ENCODE measurements around the gene EXOC3. TPM values are rescaled to one million over a fixed set of nuclear protein-coding genes. Genes with fewer than 3 reads are reported as not detected.

EXOC3 gene
- total RNA-seq, 1 donor from 2014 or later, result 73.5 TPM

- Mint-ChIP-seq H3K4me1 (no peaks in the 10 kb centered on the region), H3K9me3 (no peaks in the 10 kb centered on the region), H3K4me3 (no peak overlapping the region), H3K27me3 (ENCODE audit: low read depth) (no peaks in the 10 kb centered on the region), H3K27ac (no peak overlapping the region), H3K36me3 (peaks cover 26% of the 10 kb centered on the region)
- DNase-seq (ENCODE audit: low spot score in 2 of 2, unreplicated experiment in 2 of 2), result no peak
- TF ChIP-seq CTCF (IDR thresholded peaks at IDR 0.05; ENCODE audit: unreplicated experiment), result no peak
Measured at GRCh38 chr5:465591-466403, 22.8 kb downstream of the EXOC3 start.

GRCh38 chr5:466661-467310 lies 23.8 kb downstream of the EXOC3 start:
- H3K4me3 Mint-ChIP-seq, result no peak overlapping the region
- H3K36me3 Mint-ChIP-seq, result peaks cover 23% of the 10 kb centered on the region
- H3K27me3 Mint-ChIP-seq (ENCODE audit: low read depth), result no peaks in the 10 kb centered on the region
- no peaks in the 10 kb centered on the region for H3K9me3 Mint-ChIP-seq
- H3K4me1 Mint-ChIP-seq, result peaks cover 8% of the 10 kb centered on the region
- H3K27ac Mint-ChIP-seq, result no peak overlapping the region
- no peak for TF ChIP-seq CTCF (IDR thresholded peaks at IDR 0.05; ENCODE audit: unreplicated experiment)
- DNase-seq (ENCODE audit: low spot score in 2 of 2, unreplicated experiment in 2 of 2), result no peak

- no peak overlapping the region for H3K4me3 Mint-ChIP-seq
- DNase-seq (ENCODE audit: low spot score in 2 of 2, unreplicated experiment in 2 of 2), result no peak
Measured at GRCh38 chr5:468401-468800, 25.4 kb downstream of the EXOC3 start.

GRCh38 chr5:469752-470483 lies 26.9 kb downstream of the EXOC3 start:
- Mint-ChIP-seq H3K4me3 (no peak overlapping the region), H3K36me3 (peaks cover 4% of the 10 kb centered on the region), H3K9me3 (no peaks in the 10 kb centered on the region), H3K27ac (no peak overlapping the region), H3K27me3 (ENCODE audit: low read depth) (peaks cover 7% of the 10 kb centered on the region), H3K4me1 (peaks cover 14% of the 10 kb centered on the region)
- no peak for TF ChIP-seq CTCF (IDR thresholded peaks at IDR 0.05; ENCODE audit: unreplicated experiment)
- DNase-seq (ENCODE audit: low spot score in 2 of 2, unreplicated experiment in 2 of 2), result no peak

More at GRCh38 chr5:468401-468800, 25.4 kb downstream of the EXOC3 start:
- Mint-ChIP-seq H3K9me3 (no peaks in the 10 kb centered on the region), H3K27me3 (ENCODE audit: low read depth) (no peaks in the 10 kb centered on the region), H3K36me3 (peaks cover 10% of the 10 kb centered on the region), H3K27ac (no peak overlapping the region), H3K4me1 (peaks cover 12% of the 10 kb centered on the region)
- no peak for TF ChIP-seq CTCF (IDR thresholded peaks at IDR 0.05; ENCODE audit: unreplicated experiment)

GRCh38 chr5:470961-471749 lies 28.2 kb downstream of the EXOC3 start:
- Mint-ChIP-seq H3K27me3 (ENCODE audit: low read depth) (peaks cover 19% of the 10 kb centered on the region), H3K4me1 (peaks cover 16% of the 10 kb centered on the region), H3K9me3 (no peaks in the 10 kb centered on the region), H3K27ac (peak overlapping the region; percentile 79), H3K36me3 (peaks cover 3% of the 10 kb centered on the region), H3K4me3 (peak overlapping the region; percentile 74)
- DNase-seq (ENCODE audit: low spot score in 2 of 2, unreplicated experiment in 2 of 2), result no peak
- TF ChIP-seq CTCF (IDR thresholded peaks at IDR 0.05; ENCODE audit: unreplicated experiment), result no peak

Data from mesothelial cell of epicardium (in vitro differentiated cells).